CD14-positive monocyte (primary cell): ENCODE measurements around the gene ABCB8. TPM values are rescaled to one million over a fixed set of nuclear protein-coding genes. Genes with fewer than 3 reads are reported as not detected.

Experiments
- DNase-seq, 3 donors: peaks; one replicate each; pipeline ENCODE4 v3.0.0-alpha.2; 2011 to 2022
- H2AFZ ChIP-seq: 2 replicates; pipeline ENCODE4 v1.6.0; 2012; ENCODE audit warnings: mild to moderate bottlenecking, low read depth, low read length, inconsistent platforms; ENCODE audit not compliant: insufficient read depth, poor library complexity, severe bottlenecking
- H3K27ac ChIP-seq, 2 donors: 1 replicate in 1 of 2; 2 replicates in 1 of 2; pipeline ENCODE4 v1.5.1; 2012 to 2013; ENCODE audit warnings: low read length in 2 of 2, control low read depth in 1 of 2, inconsistent platforms in 1 of 2, low read depth in 1 of 2, mild to moderate bottlenecking in 1 of 2
- H3K27me3 ChIP-seq, 2 donors: one replicate each; pipeline versions ENCODE4 v1.6.0 to v1.6.1; 2011 to 2013; ENCODE audit warnings: low read length in 2 of 2; ENCODE audit not compliant: control insufficient read depth in 2 of 2, insufficient read depth in 2 of 2
- H3K36me3 ChIP-seq, 2 donors: replicated peaks in 1 of 2; 1 replicate in 1 of 2; 2 replicates in 1 of 2; pipeline versions ENCODE4 v1.5.1 to v1.6.1; 2012 to 2013; ENCODE audit warnings: low read length in 2 of 2, control low read depth in 1 of 2, inconsistent platforms in 1 of 2, mild to moderate bottlenecking in 1 of 2; ENCODE audit not compliant: insufficient read depth in 2 of 2, control insufficient read depth in 1 of 2
- H3K4me1 ChIP-seq, 2 donors: 1 replicate in 1 of 2; 2 replicates in 1 of 2; pipeline versions ENCODE4 v1.5.1 to v1.6.1; 2012 to 2013; ENCODE audit warnings: low read length in 2 of 2, control low read depth in 1 of 2, inconsistent platforms in 1 of 2, mild to moderate bottlenecking in 1 of 2, moderate library complexity in 1 of 2; ENCODE audit not compliant: insufficient read depth in 2 of 2, control insufficient read depth in 1 of 2
- H3K4me2 ChIP-seq: replicated peaks from 2 replicates; pipeline ENCODE3; 2012; ENCODE audit warnings: low read length, moderate library complexity, mild to moderate bottlenecking; ENCODE audit not compliant: poor library complexity, severe bottlenecking; ENCODE audit errors: extremely low read depth
- H3K4me3 ChIP-seq, 3 experiments: fragments of 200-600 bp in 1 of 3; sonication (generic) in 1 of 3; replicated peaks in 1 of 3; 1 replicate in 2 of 3; 2 replicates in 1 of 3; pipeline ENCODE4 v1.5.1; 2011 to 2013; ENCODE audit warnings: low read length in 3 of 3, mild to moderate bottlenecking in 3 of 3, control low read depth in 2 of 3, low read depth in 2 of 3, inconsistent platforms in 1 of 3, moderate library complexity in 1 of 3
- H3K79me2 ChIP-seq: 2 replicates; pipeline ENCODE4 v1.6.0; 2012; ENCODE audit warnings: mild to moderate bottlenecking, control low read depth, inconsistent platforms, low read length, moderate library complexity; ENCODE audit not compliant: insufficient read depth
- H3K9ac ChIP-seq: 2 replicates; pipeline ENCODE4 v1.6.0; 2017; ENCODE audit warnings: low read length, mild to moderate bottlenecking; ENCODE audit not compliant: insufficient read depth, poor library complexity, severe bottlenecking
- H3K9me3 ChIP-seq, 2 donors: replicated peaks in 1 of 2; 1 replicate in 1 of 2; 2 replicates in 1 of 2; pipeline versions ENCODE4 v1.5.1 to v1.6.1; 2012 to 2013; ENCODE audit warnings: low read length in 2 of 2, control low read depth in 1 of 2; ENCODE audit not compliant: control insufficient read depth in 1 of 2, insufficient read depth in 1 of 2
- H4K20me1 ChIP-seq: 2 replicates; pipeline ENCODE4 v1.6.0; 2012; ENCODE audit warnings: mild to moderate bottlenecking, low read length, control low read depth, moderate library complexity; ENCODE audit not compliant: insufficient read depth
- H3K27ac Mint-ChIP-seq, 7 donors: one replicate each; pipeline ENCODE4 v1.8.0; 2020; ENCODE audit warnings: mild to moderate bottlenecking in 7 of 7, mixed read lengths in 7 of 7, moderate library complexity in 6 of 7, inconsistent platforms in 2 of 7
- H3K27me3 Mint-ChIP-seq, 3 donors: one replicate each; pipeline ENCODE4 v1.8.0; 2021 to 2022; ENCODE audit warnings: low read depth in 3 of 3, mild to moderate bottlenecking in 3 of 3, mixed read lengths in 3 of 3, moderate library complexity in 3 of 3, inconsistent platforms in 1 of 3
- H3K36me3 Mint-ChIP-seq, 2 donors: one replicate each; pipeline ENCODE4 v1.8.0; 2020; ENCODE audit warnings: mixed read lengths in 2 of 2, inconsistent platforms in 1 of 2, mild to moderate bottlenecking in 1 of 2
- H3K4me1 Mint-ChIP-seq: one replicate; pipeline ENCODE4 v1.8.0; 2020; ENCODE audit warnings: mild to moderate bottlenecking, mixed read lengths
- H3K4me3 Mint-ChIP-seq, 2 donors: one replicate each; pipeline ENCODE4 v1.8.0; 2020; ENCODE audit warnings: mild to moderate bottlenecking in 2 of 2, mixed read lengths in 2 of 2, moderate library complexity in 1 of 2
- H3K9me3 Mint-ChIP-seq, 7 donors: one replicate each; pipeline ENCODE4 v1.8.0; 2020 to 2022; ENCODE audit warnings: mixed read lengths in 7 of 7, mild to moderate bottlenecking in 6 of 7, moderate library complexity in 6 of 7, inconsistent platforms in 2 of 7
- CTCF ChIP-seq: fragments of 200-600 bp; IDR thresholded peaks from one replicate; pipeline ENCODE4 v1.8.0; 2022; ENCODE audit warnings: antibody characterized with exemption, mild to moderate bottlenecking
- WGBS: methylation state at CpG from one replicate; pipeline ENCODE4 v1.1.5; 2013; ENCODE audit warnings: missing lambda C conversion rate; ENCODE audit not compliant: insufficient coverage; 5-methylcytosine and 5-hydroxymethylcytosine counted together
- intact Hi-C, 2 donors: fragments of 100-400 bp; cut with micrococcal nuclease; formaldehyde crosslinking; loops; one replicate each; pipeline versions ENCODE4 v1.15.0 to v1.15.1; 2023
- polyA plus RNA-seq, 3 donors: library from polyadenylated mRNA; depleted of rRNA in 1 of 3; unstranded in 2 of 3; stranded (reverse) in 1 of 3; fragments of 300-500 nt in 2 of 3; fragments of >200 nt in 1 of 3; fragmentation: Illumina TruSeq in 2 of 3; gene quantifications; 1 replicate in 2 of 3; 2 replicates in 1 of 3; pipeline ENCODE4 v1.2.3, GENCODE V29; 2012 to 2021

The ABCB8 gene
- polyA plus RNA-seq, 3 donors = 9.3 to 19.9 (median 9.5) TPM

DNA sequence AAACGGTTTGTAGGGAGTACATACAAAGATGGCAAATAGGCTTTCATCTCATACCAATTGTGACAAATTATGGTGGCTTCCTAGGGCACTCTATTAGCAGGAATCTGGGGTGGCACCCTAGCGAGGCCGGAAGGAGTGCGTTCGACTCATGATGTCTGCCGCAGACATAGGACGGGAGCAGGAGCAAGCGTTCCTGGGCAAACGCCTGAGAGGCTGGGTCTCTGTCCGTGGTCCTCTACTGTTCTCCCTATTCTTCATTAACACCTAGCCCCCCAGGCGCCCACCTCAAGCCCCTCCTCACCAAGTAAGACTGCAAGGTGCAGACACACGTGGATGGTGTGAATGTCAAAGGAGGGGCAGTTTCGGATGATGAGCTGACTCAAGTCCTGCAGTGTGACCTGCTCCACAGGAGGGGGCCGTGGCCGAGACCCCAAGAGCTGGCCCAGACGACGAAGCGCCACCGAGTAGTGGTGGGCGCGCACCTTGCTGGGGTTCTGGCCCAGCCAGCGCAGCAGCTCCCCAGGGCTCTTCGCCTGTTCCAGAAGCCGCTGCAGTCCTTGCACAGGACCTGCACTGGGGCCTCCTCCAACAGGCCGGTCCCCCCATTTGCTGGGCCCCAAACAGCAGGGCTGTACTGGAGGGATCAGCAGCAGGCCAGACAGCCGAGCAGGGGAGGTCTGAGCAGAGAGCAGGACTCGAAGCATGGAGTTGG is 51.1 kb downstream of the ABCB8 start:
- TF ChIP-seq CTCF = no peak
- peak overlapping the region in 4 of 7 donors; percentile 40 to 92 (median 84) for H3K27ac Mint-ChIP-seq
- H3K36me3 Mint-ChIP-seq = peaks cover 23 to 31% of the 10 kb centered on the region in 2 donors
- peaks cover 0 to 3% (median 0%) of the 10 kb centered on the region in 7 donors for H3K9me3 Mint-ChIP-seq
- Histone ChIP-seq H3K79me2 (peaks cover 37% of the 10 kb centered on the region), H3K4me2 (peak overlapping the region; percentile 96), H3K27me3 (no peaks in the 10 kb centered on the region), H4K20me1 (peaks cover 44% of the 10 kb centered on the region), H3K27ac (peak overlapping the region in 1 of 2 donors; percentile 83), H3K4me1 (peaks cover 34 to 49% of the 10 kb centered on the region in 2 donors), H3K9me3 (no peaks in the 10 kb centered on the region), H3K36me3 (peaks cover 24 to 37% of the 10 kb centered on the region in 2 donors), H2AFZ (no peak overlapping the region), H3K4me3 (peak overlapping the region in 2 of 3 experiments; percentile 88 to 92), H3K9ac (peak overlapping the region; percentile 91)
- no peak for DNase-seq
- intact Hi-C loops = loop anchor here in 1 of 2 donors (2.0 to 5.0 kb wide), 2 partner anchors 13 to 33 kb away; no protein-coding TSS in a partner anchor
- peaks cover 0 to 1% (median 0%) of the 10 kb centered on the region in 3 donors for H3K27me3 Mint-ChIP-seq
- H3K4me3 Mint-ChIP-seq = peak overlapping the region; percentile 83 to 89
- whole genome bisulfite sequencing = 97% methylated on average over 19 of the region's 27 CpGs
- peaks cover 31% of the 10 kb centered on the region for H3K4me1 Mint-ChIP-seq

GRCh38 chr7:151080067-151080521 is 51.8 kb downstream of the ABCB8 start:
- H3K4me2 ChIP-seq = peak overlapping the region; percentile 96
- Mint-ChIP-seq H3K4me3 (peak overlapping the region; percentile 83 to 89), H3K9me3 (peaks cover 0 to 3% (median 0%) of the 10 kb centered on the region in 7 donors), H3K36me3 (peaks cover 16 to 24% of the 10 kb centered on the region in 2 donors), H3K27me3 (peaks cover 0 to 1% (median 0%) of the 10 kb centered on the region in 3 donors), H3K27ac (peak overlapping the region; percentile 64 to 92 (median 84)), H3K4me1 (peaks cover 34% of the 10 kb centered on the region)
- H3K36me3 ChIP-seq = peaks cover 16 to 29% of the 10 kb centered on the region in 2 donors
- peak overlapping the region; percentile 93 for H2AFZ ChIP-seq
- H3K27ac ChIP-seq = peak overlapping the region; percentile 42 to 83
- H3K9me3 ChIP-seq = no peaks in the 10 kb centered on the region
- DNase-seq = no peak
- H3K4me3 ChIP-seq = peak overlapping the region; percentile 88 to 92 (median 89)
- H3K79me2 ChIP-seq = peaks cover 37% of the 10 kb centered on the region
- no peaks in the 10 kb centered on the region for H3K27me3 ChIP-seq
- peaks cover 35 to 51% of the 10 kb centered on the region in 2 donors for H3K4me1 ChIP-seq
- 2% methylated on average over 29 of the region's 31 CpGs for WGBS
- H3K9ac ChIP-seq = peak overlapping the region; percentile 91
- peaks cover 39% of the 10 kb centered on the region for H4K20me1 ChIP-seq
- no peak for TF ChIP-seq CTCF
- intact Hi-C loops = loop anchor here in 1 of 2 donors (2.0 to 10.0 kb wide), 3 partner anchors 21 to 705 kb away; partner anchors contain the start of genes SLC4A2 and ZNF775
